A673 (cell line): ENCODE data around the gene C11orf21. TPM values are rescaled to one million over a fixed set of nuclear protein-coding genes. Genes with fewer than 3 reads are reported as not detected.
"Not testable (repeated sequence)": the region's sequence is repeated elsewhere in the genome, so short reads cannot be mapped to it uniquely, and the experiment has no call there.

Experiments used
- BruUV-seq: library from RNA; stranded (reverse); fragments of 400-500 nt; replicated peaks from 2 replicates; lab custom pipeline; 2021; lab: Mats Ljungman, UMichigan
- CTCF ChIA-PET: fragments of 300-600 bp; sonication (Branson Sonifier 250); formaldehyde crosslinking; loops from one replicate; lab custom pipeline; 2022; ENCODE audit warnings: antibody characterized with exemption; lab: Charles Lee
- POLR2A ChIA-PET: fragments of 300-600 bp; sonication (Branson Sonifier 250); formaldehyde crosslinking; loops from one replicate; lab custom pipeline; 2022; ENCODE audit warnings: antibody characterized with exemption; ENCODE audit not compliant: low non-redundant PET; lab: Charles Lee
- DNase-seq: peaks from one replicate; pipeline ENCODE4 v3.0.0-alpha.2; 2015; ENCODE audit warnings: low spot score
- H3K27ac ChIP-seq: fragments of 200-600 bp; sonication (generic); 2 replicates; pipeline ENCODE4 v1.5.1; 2016; ENCODE audit warnings: mixed run types, low read depth, mild to moderate bottlenecking, mixed read lengths, antibody characterized with exemption, low read length; ENCODE audit not compliant: poor library complexity, severe bottlenecking
- H3K27me3 ChIP-seq: fragments of 200-600 bp; sonication (generic); replicated peaks from 2 replicates; pipeline ENCODE4 v1.6.1; 2017; ENCODE audit warnings: mixed run types, low read depth, mild to moderate bottlenecking, mixed read lengths, antibody characterized with exemption, low read length; ENCODE audit not compliant: insufficient read depth, poor library complexity
- H3K36me3 ChIP-seq: fragments of 200-600 bp; sonication (generic); 2 replicates; pipeline ENCODE4 v1.6.1; 2016; ENCODE audit warnings: mixed run types, mild to moderate bottlenecking, mixed read lengths, antibody characterized with exemption, low read length; ENCODE audit not compliant: insufficient read depth, poor library complexity, severe bottlenecking
- H3K4me1 ChIP-seq: fragments of 200-600 bp; sonication (generic); 2 replicates; pipeline ENCODE4 v1.6.1; 2017; ENCODE audit warnings: mixed run types, mild to moderate bottlenecking, mixed read lengths, antibody characterized with exemption, low read length; ENCODE audit not compliant: insufficient read depth, poor library complexity, severe bottlenecking
- H3K4me3 ChIP-seq: fragments of 200-600 bp; sonication (generic); 2 replicates; pipeline ENCODE4 v1.5.1; 2016; ENCODE audit warnings: low read depth, mixed run types, mild to moderate bottlenecking, mixed read lengths, low read length; ENCODE audit not compliant: poor library complexity, severe bottlenecking
- H3K9me3 ChIP-seq: fragments of 200-600 bp; sonication (generic); 2 replicates; pipeline ENCODE4 v1.6.1; 2016; ENCODE audit warnings: mixed run types, low read depth, mild to moderate bottlenecking, mixed read lengths, antibody characterized with exemption, low read length; ENCODE audit not compliant: poor library complexity, severe bottlenecking
- CTCF ChIP-seq: fragments of 300-800, 200-600 bp; sonication (generic); conservative IDR thresholded peaks from 2 replicates; pipeline ENCODE4 v1.5.1; 2017; ENCODE audit warnings: low read depth, mild to moderate bottlenecking, antibody characterized with exemption, low read length, moderate library complexity, mixed read lengths
- EZH2 ChIP-seq: fragments of 200-600 bp; sonication (generic); IDR thresholded peaks from 2 replicates; pipeline ENCODE4 v1.6.1; 2017; ENCODE audit warnings: borderline replicate concordance, low read depth, mild to moderate bottlenecking, mixed read lengths, antibody characterized with exemption, low read length; ENCODE audit not compliant: poor library complexity, severe bottlenecking
- intact Hi-C: fragments of 100-400 bp; cut with micrococcal nuclease; formaldehyde crosslinking; loops from one replicate; pipeline ENCODE4 v1.10.0; 2022; ENCODE audit not compliant: unreplicated experiment
- total RNA-seq: library from RNA; stranded (reverse); gene quantifications from 2 replicates; pipeline ENCODE4 v1.2.3, GENCODE V29; 2021

Gene C11orf21
- total RNA-seq, 1 experiment from 2014 or later, result not detected

GRCh38 chr11:2333486-2334205 is 31.9 kb upstream of the C11orf21 start:
- POLR2A ChIA-PET, H3K9me3 ChIP-seq, BruUV-seq, H3K27ac ChIP-seq, DNase-seq, H3K36me3 ChIP-seq, H3K4me3 ChIP-seq, CTCF ChIA-PET, H3K4me1 ChIP-seq, H3K27me3 ChIP-seq, intact Hi-C loops: not testable (repeated sequence)

- POLR2A ChIA-PET, result not testable (repeated sequence)
These were observed 30.9 kb upstream of the C11orf21 start for GRCh38 chr11:2332569-2332968.

GRCh38 chr11:2331404-2331803 is 29.7 kb upstream of the C11orf21 start:
- intact Hi-C loops, result no loop called here
- Histone ChIP-seq H3K36me3 (no peaks in the 10 kb centered on the region), H3K27ac (no peak overlapping the region), H3K4me1 (no peaks in the 10 kb centered on the region), H3K9me3 (no peaks in the 10 kb centered on the region), H3K27me3 (no peaks in the 10 kb centered on the region), H3K4me3 (no peak overlapping the region)
- ChIA-PET CTCF (no interaction called here), POLR2A (no interaction called here)
- TF ChIP-seq CTCF (no peak), EZH2 (no peak)
- DNase-seq, result no peak
- BruUV-seq, result no TSS peak

More at GRCh38 chr11:2332569-2332968, 30.9 kb upstream of the C11orf21 start:
- H3K27me3 ChIP-seq, H3K4me1 ChIP-seq, intact Hi-C loops, H3K36me3 ChIP-seq, BruUV-seq, H3K4me3 ChIP-seq, CTCF ChIA-PET, H3K27ac ChIP-seq, DNase-seq, H3K9me3 ChIP-seq: not testable (repeated sequence)

- TF ChIP-seq EZH2 (no peak), CTCF (no peak)
- no peak for DNase-seq
- H3K36me3 ChIP-seq, result no peaks in the 10 kb centered on the region
- no peak overlapping the region for H3K27ac ChIP-seq
- ChIA-PET CTCF (no interaction called here), POLR2A (no interaction called here)
- H3K4me3 ChIP-seq, result no peak overlapping the region
- intact Hi-C loops, result no loop called here
- BruUV-seq, result no TSS peak
- H3K4me1 ChIP-seq, result no peaks in the 10 kb centered on the region
- H3K9me3 ChIP-seq, result no peaks in the 10 kb centered on the region
- no peaks in the 10 kb centered on the region for H3K27me3 ChIP-seq
These were observed 29.0 kb upstream of the C11orf21 start for GRCh38 chr11:2330696-2331095.
